Astrocyte of the hippocampus (primary cell): ENCODE measurements around the gene PIGU.
"Not testable (repeated sequence)": the region's sequence is repeated elsewhere in the genome, so short reads cannot be mapped to it uniquely, and the experiment has no call there.

Source experiments
- DNase-seq: peaks from one replicate; pipeline ENCODE4 v3.0.0; 2011; ENCODE audit warnings: low read depth, low spot score

The PIGU gene

DNA sequence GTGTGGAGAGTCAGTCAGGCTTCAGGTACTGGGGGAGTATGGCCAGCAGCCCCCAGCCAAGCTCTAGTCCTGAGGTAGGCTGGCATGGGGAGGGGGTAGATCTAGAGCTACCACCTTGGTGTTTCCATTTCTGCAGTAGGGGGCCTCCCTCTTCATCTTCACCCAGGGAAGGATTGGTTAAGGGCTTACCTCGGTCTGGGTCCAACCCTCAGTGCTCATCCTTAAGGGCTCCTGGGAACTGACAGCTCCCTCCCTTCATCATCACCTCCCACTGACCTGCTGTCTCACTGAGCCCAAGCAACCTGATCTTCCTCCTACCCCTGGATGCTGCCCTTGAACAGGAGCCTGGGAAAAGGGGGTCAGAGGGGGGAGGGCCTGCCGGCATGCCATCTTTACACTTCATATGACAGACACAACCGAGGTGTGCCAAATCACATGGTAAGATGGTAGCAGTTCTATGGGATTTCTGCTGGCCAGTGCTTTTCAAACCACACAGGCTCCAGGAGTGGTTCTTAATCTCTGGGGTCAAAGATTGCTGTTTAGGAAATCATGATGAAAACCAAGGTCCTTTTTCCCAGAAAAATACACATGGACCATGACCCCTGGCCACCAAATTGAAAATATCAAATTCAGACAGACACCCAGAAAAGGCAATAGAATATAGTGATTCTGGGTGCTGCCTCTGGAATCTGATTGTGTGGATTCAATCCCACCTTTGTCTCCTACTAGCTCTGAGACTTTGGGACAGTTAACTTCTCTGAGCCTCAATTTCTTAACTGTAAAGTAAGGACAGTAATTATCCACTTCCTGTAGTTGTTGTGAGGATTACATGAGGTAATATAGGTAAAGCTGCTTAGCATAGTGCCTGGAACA is 30.3 kb upstream of the PIGU start:
- no peak for DNase-seq

DNA sequence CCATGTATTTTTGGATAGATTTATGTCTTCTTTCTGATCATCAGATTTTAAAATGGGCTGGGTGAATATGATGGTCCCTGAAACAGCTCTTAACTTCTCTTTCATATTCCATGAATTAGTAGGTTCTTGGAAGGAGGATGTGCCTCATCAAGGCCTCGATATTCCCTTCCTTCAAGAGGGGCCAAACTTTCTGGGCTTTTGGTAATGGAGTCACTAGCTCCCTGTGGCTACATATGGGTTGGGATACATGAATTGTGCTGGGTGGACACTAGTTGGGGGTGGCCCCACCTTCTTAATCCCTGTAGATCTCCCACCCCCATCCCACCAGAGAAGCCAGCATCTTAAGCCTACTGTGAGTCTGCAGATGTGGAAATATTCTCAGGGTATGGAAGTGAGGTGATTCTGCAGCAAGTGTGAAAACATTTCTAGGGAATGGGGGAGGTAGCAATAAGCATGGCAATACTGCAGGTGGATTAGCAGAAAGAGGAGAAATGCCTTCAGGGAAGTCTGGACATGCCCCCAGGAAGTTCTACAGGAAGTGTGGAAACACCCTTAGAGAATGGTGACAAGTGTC is 29.5 kb upstream of the PIGU start:
- DNase-seq: no peak

DNA sequence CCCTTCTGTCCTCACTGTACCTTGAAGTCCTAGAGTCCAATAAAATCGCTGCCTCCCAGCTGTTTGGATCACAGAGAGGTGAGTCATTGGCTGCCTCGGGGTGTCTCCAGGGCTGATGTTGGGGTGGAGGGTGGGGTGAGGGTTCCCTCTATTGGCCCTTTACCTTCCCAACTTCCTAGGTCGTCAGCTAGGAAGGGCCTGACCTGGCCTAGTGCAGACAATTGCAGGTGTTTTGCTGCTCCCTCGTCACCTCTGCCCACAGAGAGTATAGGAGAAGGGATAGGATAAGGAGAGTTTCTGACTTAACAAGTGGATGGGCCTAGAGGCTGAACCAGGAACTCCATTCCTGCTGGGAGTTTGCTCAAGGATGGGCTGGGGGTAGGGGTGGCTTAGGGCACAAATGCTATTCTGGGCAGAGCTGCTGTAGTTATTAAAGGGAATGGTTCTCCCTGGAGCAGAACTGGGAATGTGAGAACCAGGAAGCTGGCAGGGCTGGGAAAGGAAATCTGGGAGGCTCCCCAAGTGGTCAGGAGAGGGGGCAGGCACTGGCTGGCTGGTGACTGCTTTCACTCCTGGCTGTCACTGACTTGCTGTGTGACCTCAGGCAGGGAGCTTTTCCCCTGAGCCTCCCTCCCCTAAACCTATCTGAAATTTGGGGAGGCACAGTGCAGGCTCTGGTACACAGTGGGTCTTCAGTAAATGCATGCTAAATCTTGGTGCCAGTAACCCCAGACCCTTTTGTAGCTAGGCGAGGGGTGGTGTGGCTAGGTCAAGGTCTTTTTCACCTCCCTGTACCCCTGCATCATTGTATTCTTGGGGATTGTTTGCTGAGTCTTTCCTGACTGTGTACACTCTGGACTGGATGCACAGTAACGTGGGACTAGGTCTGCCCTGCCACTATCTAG is 28.8 kb upstream of the PIGU start:
- DNase-seq: peak; percentile 26

DNA sequence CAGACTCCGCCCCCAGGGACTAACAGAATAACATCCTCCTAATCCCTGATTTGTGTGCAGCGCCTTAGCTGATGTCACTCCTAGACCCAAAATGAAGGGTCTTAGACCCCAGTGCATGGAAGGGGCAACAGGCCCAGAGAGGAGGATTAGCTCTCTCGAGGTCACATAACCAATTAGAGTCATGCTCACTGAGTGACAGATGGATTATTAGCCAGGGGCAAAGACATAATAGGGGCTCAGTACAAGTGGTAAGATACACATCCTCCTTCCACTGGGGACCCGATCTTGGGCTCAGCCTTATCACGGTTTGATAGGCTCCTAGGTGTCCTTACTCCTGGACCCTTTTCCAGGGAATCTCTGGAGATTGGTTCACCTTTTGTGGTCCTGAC is 28.1 kb upstream of the PIGU start:
- DNase-seq: peak; percentile 21

DNA sequence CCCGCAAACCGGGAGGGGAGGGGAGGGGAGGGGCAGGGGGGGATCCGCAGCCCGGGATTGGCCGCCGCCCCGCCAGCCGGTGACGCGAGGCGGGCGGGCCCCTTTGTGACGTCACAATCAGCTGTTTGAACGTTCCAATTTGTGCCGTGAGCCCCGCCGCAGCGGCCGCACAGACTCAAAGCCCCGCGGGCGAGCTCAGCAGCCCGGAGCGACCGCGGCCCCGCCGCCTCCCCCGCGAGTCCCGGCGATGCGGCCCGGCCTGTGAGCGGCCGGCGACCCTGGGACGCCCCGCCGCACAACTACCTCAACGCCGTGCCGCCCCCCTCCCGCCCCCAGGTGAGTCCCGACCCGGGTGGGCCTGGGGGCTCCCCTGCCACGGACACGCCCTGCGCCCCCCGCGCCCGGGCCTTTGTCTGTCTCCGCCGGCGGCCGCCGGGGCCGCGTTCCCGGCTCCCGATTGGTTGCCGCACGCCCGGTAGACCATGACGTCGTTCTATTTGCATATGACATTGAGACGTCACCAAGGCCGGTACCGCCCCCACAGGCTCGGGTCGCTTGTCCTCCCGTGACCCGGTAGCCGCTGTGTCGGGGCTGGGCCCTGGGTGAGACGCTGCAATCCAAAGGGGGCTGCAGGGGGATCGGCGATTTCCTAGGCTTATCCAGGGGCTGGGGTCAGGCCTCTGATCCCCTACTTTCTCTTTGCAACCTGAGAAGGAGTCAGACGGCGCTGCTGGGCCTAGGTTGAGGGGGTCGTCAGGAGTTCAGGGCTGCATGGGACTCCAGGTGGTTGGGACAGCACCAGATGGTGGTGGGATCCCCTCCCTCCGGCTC is 27.5 kb upstream of the PIGU start, which contains the start of gene TP53INP2:
TP53INP2 (plus strand) TSS at position 168 of the 831 bp plus-strand sequence. CDS start 4,396 bp downstream, outside the sequence.
- DNase-seq: peak; percentile 95

DNA sequence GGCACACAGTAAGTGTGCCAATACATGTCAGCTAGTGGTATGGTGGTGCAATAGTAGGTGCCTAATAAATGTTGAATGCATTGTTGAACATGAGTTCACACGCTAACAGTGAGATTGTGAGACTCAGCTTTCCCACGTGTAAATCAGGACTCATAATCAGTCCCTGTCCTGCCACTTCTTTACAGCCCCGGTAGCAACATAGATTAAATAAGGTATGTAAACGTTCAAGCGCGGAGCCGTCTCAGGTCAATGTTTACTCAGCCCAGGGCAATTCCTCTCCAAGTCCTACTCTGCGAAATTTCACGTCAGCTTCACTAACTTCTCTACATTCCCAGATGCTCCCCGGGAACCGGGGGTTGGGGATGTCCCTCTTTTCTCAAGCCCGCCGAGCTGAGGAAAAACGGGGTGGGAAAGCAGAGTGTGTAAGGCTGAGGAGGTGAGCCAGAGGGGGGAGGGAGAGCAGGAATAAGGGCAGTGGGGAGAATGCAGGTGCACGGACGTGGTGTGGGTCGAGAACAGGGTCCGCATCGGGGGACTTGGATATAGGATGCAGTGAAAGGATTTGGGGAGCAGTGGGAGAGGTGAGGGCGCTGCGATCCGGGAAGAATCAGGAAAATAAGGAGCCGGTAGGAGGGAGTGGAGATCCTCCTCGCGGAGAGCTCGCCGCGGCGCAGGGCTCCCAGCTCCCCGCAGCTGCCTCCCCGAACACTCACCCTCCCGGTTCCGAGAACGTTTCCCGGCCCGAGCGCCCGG is 26.7 kb upstream of the PIGU start:
- peak; percentile 48 for DNase-seq

DNA sequence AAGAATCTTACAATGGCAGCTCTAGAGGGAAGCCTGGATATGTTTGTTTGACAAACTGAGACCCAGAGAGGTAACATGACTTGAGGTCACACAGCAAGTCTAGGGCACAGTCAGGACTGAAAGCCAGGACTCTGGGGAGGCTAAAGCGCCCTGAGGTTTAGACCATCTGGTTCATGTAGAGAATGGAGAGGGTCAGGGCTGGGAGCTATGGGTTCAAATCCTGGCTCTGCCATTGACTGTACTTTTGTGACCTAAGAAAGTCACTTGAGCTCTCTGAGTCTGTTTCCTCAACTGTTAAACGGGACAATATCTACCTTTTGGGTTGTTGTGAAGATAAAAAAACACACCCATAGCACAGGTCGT is 26.1 kb upstream of the PIGU start:
- no peak for DNase-seq

DNA sequence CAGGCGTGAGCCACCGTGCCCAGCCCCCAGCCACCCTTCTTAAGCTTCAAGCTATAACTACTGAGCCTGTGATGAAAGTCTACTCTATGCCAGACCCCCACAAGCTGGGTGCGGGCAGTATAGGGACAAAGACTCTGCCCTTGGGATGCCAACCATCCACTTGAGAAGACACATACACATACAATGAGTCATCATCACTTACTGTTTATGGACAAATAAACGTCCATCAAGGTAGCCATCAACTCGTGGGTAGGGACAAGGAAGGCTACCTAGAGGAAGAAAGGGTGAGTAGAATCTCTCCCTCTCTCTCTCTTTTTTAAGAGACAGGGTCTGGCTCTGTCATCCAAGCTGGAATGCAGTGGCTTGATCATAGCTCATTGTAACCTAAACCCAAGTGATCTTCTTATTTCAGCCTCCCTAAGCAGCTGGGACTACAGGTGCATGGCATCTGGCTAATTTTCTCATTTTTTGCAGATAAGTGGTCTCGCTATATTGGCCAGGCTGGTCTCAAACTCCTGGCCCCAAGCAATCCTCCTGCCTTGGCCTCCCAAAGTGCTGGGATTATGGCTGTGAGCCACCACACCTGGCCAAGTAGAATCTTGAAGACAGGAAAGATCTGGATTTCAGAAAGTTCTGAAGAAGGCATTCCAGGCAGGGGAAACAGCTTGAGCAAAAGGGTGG is 24.7 kb upstream of the PIGU start:
- DNase-seq: no peak

DNA sequence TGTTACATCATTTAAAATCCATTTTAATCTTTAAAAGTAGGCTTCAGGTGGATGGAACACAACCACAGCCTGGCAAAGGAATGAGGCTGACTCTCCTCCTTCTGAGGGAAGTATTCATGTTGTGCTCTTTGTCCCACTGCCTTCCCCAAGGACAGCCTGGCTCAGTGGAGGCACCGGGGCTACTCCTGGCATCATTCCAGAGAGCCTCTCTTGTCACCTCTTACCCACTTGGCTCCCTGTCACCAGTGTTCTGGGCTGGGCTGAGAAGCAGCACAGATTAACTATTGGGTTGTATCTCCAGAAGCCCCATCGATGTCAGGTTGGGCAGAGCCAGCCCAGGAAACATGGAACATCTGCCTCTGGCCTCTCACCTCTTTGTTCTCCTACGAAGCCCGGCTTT is 16.5 kb upstream of the PIGU start:
- no peak for DNase-seq

DNA sequence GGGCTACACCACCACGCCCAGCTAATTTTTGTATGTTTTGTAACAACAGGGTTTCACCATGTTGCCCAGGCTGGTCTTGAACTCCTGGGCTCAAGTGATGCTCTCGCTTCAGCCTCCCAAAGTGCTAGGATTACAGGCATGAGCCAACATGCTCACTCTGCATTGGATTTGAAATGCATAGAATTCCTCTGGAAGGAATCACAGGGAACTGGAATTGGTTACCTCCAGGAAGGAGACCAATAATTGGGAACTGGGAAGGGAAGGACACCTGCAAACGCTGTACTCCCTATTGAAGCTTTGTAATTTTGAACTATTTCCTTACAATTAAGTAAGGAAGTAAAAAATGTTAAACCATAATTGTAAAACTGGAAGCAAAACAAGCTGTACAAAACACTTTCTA is 14.9 kb upstream of the PIGU start:
- no peak for DNase-seq

DNA sequence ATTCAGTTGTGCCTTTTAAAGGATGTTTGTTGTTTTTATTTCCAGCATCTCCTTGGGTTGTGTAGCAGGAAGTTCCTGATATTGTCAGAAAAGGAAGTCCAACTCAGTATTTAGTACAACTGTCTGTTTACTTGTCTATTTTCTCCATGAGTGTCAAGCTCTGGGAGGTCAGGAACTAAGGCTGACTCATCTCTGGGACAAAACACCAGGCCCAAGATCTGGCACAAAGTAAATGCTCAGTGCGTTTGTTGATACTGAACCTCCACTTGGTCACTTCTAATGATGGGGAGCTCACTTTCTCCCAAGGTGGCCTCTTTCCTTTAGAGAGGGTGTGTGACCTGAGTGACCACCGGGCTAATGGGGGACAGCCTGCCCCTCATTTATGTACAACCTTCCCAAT is 12.6 kb upstream of the PIGU start:
- no peak for DNase-seq

DNA sequence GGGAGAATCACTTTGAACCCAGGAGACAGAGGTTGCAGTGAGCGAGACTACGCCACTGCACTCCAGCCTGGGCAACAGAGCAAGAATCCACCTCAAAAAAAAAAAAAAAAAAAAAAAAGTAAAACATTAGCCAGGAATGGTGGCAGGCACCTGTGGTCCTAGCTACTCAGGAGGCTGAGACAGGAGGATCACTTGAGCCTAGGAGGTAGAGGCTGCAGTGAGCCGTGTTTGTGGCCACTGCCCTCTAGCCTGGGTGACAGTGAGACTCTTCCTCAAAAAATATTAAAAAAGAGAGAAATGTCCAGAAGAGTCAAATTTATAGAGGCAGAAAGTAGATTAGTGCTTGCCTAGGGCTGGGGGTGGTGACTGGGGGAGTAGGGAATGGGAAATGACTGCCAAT is 6.8 kb upstream of the PIGU start:
- no peak for DNase-seq

DNA sequence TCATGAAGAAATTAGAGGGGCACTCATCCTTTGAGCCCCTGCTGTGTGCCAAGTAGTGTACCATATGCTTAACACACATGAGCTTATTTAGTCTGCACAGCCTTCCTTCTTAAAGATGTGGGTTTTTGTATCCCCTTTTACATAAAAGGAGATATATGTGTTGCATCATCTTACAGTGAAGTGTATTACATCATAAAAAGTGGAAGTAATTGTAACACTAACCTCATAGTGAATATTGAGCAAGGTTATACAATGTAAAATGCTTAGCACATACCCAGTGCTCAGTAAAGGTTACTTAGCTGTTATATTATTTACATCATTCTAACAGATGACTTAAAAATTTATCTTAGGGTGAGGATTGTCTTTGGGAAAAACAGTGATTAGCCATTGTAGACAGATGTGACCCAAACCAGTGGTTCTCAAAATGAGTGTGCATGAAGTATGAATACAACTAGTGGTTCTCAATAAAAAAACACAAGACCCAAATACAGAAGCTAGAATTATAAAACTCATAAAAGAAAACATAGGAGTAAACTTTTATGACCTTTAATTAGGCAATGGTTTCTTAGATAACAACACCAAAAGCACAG is 3.8 kb upstream of the PIGU start:
- DNase-seq: no peak

DNA sequence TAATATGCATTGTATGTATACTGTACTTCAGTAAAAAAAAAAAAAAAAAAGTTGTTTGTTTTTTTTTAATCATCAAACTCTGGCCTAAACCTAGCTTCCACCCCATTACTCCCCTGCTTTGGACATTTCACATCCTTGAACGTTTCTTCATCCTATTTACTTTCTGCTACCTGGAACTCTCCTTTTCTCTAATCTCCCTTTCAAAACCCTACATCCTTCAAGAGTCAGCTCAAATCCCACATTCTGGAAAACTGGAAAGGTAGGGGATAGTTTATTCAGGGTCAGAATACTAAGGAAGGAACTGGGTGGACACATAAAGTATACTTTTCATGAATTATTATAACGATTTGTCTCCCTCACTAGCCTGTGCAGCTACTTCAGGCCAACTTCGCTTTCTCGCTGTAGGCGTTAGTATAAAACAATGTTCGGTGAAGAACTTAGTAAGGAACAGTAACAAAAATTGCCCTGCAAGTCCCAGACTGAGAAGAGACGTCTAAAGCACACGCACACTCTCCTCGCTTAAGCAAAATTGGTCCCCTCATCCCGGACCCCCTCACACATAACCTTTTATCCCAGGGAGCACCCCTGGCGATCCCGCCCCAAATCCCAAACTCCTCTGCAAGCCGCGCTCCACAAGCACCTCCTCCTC is 775 bp downstream of the PIGU start:
- DNase-seq: no peak

DNA sequence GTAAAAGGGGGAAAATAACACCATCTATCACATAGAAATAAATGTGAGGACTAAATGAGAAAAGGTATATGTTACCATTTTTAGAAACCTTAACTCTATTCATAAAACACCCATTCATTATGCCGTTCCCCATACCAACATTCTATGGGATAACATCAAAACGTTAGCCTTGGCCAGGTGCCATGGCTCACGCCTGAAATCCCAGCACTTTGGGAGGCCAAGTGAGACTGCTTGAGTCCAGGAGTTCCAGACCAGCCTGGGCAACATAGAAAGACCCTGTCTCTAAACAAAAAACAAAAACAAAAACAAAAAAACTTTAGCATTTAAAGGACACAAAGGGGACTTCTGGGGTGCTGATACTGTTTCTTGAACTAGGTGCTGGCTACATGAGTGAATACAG is 1.3 kb downstream of the PIGU start:
- no peak for DNase-seq

DNA sequence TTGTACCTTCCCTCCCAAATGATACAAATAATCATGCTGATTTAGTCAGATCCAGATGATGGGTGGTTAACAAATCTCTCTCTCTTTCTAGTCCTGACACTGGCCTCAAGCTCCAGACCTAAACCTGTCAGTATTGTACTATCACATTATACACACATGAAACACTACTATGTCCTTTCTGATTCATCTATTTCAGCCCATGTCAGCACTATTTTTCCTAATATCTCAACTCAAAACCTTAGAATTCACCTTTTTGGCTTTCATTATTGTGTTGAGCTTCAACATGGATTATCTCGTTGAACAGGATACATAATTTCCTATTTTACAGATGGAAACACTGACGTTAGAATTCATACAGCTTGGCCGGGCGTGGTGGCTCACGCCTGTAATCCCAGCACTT is 3.5 kb downstream of the PIGU start:
- no peak for DNase-seq

DNA sequence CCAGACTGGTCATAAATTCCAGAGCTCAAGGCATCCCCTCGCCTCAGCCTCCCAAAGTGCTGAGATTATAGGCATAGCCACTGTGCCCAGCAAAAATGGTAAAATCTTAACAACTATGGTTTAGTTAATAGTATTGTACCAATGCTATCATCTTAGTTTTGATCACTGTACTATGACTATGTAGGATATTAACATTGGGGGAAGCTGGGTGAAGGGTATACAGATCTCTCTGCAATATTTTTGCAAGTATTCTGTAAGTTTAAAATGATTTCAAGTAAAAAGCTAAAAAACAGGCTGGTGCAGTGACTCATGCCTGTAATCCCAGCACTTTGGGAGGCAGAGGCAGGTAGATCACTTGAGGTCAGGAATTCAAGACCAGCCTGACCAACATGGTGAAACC is 7.8 kb downstream of the PIGU start:
- no peak for DNase-seq

DNA sequence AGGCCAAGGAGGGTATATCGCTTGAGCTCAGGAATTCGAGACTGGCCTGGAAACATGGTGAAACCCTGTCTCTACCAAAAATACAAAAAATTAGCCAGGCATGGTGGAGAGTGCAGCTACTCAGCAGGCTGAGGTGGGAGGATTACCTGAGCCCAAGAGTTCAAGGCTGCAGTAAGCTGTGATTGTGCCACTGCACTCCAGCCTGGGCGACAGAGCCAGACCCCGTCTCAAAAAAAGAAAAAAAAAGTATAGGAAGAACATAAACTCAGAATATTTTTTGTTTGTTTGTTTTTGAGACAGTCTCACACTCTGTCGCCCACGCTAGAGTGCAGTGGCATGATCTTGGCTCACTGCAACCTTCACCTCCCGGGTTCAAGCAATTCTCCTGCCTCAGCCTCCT is 12.1 kb downstream of the PIGU start:
- not testable (repeated sequence) for DNase-seq

DNA sequence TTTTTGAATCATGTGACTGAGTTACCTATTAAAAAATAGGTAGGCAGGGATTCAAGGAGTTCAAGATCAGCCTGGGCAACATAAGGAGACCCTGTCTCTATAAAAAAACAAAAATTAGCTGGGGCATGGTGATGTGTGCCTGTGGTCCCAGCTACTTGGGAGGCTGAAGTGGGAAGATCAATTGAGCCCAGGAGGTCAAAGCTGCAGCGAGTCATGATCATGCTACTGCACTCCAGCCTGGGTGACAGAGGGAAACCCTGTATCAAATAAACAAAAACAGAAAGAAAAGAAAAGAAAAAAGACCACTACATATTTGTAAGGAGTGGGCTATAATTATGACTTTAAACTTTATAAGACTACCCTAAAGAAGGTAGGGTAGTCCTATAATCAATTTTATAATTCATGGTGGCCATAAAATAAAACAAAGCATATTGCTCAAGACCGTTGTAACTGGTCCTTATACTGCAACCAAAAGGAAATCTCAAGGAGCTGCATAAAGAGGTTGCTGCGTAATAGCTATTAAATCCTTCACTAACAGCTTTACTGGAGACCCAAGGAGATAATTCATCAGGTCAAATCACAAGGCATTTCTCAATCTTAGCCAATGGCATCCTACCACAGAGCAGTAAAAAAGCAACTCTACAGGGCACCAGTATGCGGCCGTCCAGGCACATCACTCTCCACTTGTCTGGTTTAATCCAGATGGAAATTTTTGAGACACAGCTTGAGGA is 13.5 kb downstream of the PIGU start:
- DNase-seq: no peak
